Esophagus (tissue), 2 donors: ENCODE data around the gene TMSB4X. TPM values are rescaled to one million over a fixed set of nuclear protein-coding genes. Genes with fewer than 3 reads are reported as not detected.
"Not testable (repeated sequence)": the region's sequence is repeated elsewhere in the genome, so short reads cannot be mapped to it uniquely, and the experiment has no call there.

Experiments
- H3K27ac ChIP-seq, 2 donors: one replicate each; pipeline ENCODE4 v1.5.1; 2013; ENCODE audit warnings: low read depth in 2 of 2, mild to moderate bottlenecking in 2 of 2, inconsistent platforms in 1 of 2, low read length in 1 of 2, moderate library complexity in 1 of 2
- H3K27me3 ChIP-seq, 2 donors: one replicate each; pipeline ENCODE4 v1.6.1; 2013; ENCODE audit warnings: low read length in 2 of 2, control low read depth in 1 of 2, mild to moderate bottlenecking in 1 of 2; ENCODE audit not compliant: insufficient read depth in 2 of 2, control insufficient read depth in 1 of 2
- H3K36me3 ChIP-seq, 2 donors: one replicate each; pipeline ENCODE4 v1.6.1; 2013; ENCODE audit warnings: low read length in 1 of 2; ENCODE audit not compliant: control insufficient read depth in 2 of 2, insufficient read depth in 2 of 2
- H3K4me1 ChIP-seq, 2 donors: one replicate each; pipeline ENCODE4 v1.6.1; 2013; ENCODE audit warnings: low read length in 1 of 2; ENCODE audit not compliant: control insufficient read depth in 2 of 2, insufficient read depth in 2 of 2
- H3K4me3 ChIP-seq, 2 donors: one replicate each; pipeline ENCODE4 v1.5.1; 2013; ENCODE audit warnings: low read length in 2 of 2, mild to moderate bottlenecking in 2 of 2, low read depth in 1 of 2, moderate library complexity in 1 of 2
- H3K9me3 ChIP-seq, 2 donors: one replicate each; pipeline ENCODE4 v1.6.1; 2013; ENCODE audit warnings: mild to moderate bottlenecking in 2 of 2, low read depth in 1 of 2, low read length in 1 of 2, moderate library complexity in 1 of 2; ENCODE audit not compliant: control insufficient read depth in 2 of 2, insufficient read depth in 1 of 2
- WGBS, 2 donors: extraction: QIAGEN DNeasy Blood & Tissue Kit; methylation state at CpG; one replicate each; pipeline ENCODE4 v1.1.7; 2013; 5-methylcytosine and 5-hydroxymethylcytosine counted together
- polyA plus RNA-seq, 2 donors: library from polyadenylated mRNA; stranded (reverse); fragments of 200-250 nt; gene quantifications; one replicate each; pipeline ENCODE4 v1.2.3, GENCODE V29; 2013
- donor health status: healthy with polysubstance abuse.
- donor health status: Bipolar disorder and iron deficiency.

TMSB4X gene
- polyA plus RNA-seq, 2 donors: 1,322 to 1,747 TPM

DNA sequence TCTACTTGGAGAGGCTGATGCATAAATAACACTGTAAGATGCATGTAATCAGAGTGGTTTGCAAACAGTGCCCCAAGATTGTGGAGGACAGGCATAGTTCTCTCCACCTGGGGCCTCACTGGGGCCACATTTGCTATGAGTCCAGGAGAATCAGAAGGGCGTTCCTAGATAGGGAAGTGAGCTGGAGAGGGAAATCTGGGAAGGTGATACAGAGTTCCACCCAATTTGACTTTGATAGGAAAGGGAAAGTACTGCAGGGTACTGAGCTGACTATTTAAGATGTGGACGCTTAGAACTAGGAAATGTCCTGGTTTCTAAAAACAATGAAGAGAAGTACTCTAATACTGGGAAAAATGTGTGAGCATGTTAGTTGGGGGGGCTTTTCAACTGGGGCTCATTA lies 35.6 kb downstream of the TMSB4X start:
- Histone ChIP-seq H3K27me3 (no peaks in the 10 kb centered on the region), H3K4me1 (peaks cover 2 to 3% of the 10 kb centered on the region in 2 donors), H3K36me3 (no peaks in the 10 kb centered on the region), H3K9me3 (no peaks in the 10 kb centered on the region), H3K4me3 (no peak overlapping the region), H3K27ac (no peak overlapping the region)
- WGBS, 2 donors: 63 to 91% methylated on average over 2 of the region's 2 CpGs

DNA sequence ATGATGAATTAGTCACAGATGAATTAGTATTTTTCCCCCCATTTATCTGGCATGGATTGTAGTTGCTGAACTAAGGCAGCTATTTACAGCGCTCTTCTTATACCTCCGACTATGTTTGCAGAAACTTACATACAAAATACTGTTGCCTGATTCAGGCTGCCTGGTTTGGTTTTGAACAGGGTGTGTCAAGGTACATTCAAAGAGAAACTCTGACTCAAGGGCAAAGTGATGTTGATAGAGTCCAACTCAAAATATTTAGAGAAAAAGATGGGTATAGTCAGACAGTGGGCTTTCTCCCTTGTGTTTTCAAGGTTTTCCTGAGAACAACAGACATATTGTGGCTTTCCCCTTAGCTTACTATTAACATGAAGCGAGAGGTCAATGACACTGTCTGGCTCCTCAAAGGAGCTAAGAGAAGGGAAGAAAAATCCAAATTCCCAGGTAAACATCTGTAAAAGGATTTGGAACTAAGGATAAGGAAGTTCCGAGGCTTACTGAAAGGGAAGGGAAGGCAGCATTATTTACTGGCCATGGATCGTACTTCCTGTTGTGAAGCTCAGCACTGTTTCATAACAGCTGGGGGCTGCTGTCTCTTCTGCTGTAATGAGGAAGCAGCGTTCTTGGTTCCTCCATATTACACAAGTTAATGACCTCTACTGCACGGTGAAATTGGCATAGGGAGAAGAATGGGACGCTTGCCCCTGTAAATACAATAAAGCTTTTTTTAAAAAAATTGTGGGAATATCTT lies 38.6 kb downstream of the TMSB4X start:
- Histone ChIP-seq H3K4me3 (no peak overlapping the region), H3K36me3 (no peaks in the 10 kb centered on the region), H3K4me1 (no peaks in the 10 kb centered on the region), H3K27ac (no peak overlapping the region), H3K27me3 (no peaks in the 10 kb centered on the region), H3K9me3 (no peaks in the 10 kb centered on the region)
- WGBS, 2 donors: 46 to 55% methylated on average over 8 of the region's 8 CpGs

DNA sequence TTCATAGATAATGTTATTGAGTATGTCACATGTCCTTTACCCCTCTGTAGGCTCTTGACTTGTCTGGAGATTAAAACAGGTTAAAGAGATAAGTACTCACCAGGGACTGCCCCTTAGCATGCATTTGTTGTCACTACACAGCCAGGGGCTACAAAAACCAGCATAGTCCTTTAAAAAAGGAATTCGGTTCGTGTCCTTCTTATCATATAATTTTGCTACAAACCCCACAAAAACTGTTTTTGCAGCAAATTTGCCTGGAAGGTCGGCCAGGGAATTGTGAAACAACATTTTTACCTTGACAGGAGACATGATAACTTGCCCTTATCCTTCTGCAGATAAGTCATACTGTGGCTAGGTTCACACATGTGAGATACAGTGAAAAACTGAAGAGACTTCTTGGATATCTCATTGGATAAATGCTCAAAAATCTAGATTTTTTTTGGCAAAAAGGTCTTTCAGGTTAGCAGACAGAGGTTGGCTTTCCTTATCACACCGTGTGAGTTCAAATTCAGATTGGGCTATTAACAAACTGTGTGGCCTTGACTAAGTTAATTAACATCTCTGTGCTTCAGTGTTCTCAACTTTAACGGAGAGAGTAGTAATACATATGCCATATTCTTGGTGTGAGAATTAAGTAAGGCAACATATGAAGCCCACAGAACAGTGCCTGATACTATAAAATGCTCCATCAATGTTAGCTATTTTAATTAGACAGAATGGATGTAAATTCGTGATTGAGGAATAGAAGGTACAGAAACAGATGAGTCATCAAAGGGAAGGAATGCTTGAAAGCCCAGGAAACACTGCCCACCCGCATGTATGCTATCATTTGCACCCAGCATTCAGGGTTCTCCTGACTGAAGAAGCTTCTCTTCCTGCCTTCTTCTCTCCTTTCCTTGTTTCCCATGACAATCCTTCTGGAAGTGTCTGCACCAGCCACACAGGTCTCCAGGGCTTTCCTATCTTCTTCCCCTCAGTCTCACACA lies 39.5 kb downstream of the TMSB4X start:
- Histone ChIP-seq H3K27me3 (no peaks in the 10 kb centered on the region), H3K9me3 (no peaks in the 10 kb centered on the region), H3K36me3 (no peaks in the 10 kb centered on the region), H3K4me1 (no peaks in the 10 kb centered on the region), H3K4me3 (no peak overlapping the region), H3K27ac (no peak overlapping the region)
- 50 to 70% methylated on average over 7 of the region's 7 CpGs for WGBS, 2 donors

DNA sequence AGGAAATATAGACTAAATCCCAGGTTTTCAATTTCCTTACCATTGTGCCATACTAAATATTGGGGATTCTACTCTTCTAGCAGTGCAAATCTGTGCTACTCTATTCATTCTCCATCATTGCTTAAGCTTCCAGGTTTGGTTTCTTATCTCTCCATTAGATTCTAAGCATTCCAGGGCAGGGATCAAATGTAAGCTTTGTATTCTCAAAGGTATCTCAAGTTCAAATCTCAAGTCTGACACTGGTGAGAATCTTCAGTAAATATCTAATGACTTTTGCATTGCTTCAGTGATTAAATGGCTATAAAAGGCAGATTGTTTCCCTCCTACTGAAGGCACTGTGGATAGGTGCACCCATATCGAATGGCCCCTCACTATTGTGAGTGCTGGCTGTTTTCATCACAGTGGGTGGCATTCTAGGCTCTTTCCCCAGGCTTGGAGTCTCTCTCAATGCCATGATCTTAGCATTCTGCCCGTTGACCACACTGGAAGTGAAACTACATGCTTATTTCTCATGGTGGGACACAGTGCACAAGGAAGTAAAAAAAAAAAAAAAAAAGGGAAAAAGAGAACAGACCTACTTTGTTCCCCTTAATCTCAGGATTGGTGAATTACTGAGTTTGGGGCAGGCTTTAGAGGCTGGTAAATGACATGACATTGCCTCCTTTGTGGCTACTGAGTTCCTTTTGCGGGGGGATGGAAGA lies 40.8 kb downstream of the TMSB4X start:
- no peaks in the 10 kb centered on the region for H3K36me3 ChIP-seq
- H3K4me3 ChIP-seq: no peak overlapping the region
- no peaks in the 10 kb centered on the region for H3K9me3 ChIP-seq
- H3K27me3 ChIP-seq: no peaks in the 10 kb centered on the region
- H3K4me1 ChIP-seq: no peaks in the 10 kb centered on the region
- H3K27ac ChIP-seq: no peak overlapping the region
- WGBS, 2 donors: 75 to 79% methylated on average over 3 of the region's 3 CpGs

DNA sequence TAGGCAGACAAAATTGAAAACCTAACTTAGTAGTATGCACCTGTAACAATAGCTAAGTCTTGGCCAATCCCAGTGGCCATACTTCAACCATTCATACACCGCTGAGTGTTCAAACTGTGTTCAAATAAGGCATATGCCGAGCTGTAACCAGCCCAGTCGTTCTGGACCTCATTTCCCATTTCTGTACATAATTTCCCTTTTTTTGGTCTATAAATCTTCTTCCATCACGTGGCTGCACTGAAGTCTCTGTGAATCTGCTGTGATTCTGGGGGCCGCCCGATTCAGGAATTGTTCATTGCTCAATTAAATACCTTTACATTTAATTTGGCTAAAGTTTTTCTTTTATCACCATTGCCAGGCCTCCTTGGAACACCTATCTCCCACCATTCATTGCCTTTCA lies 41.8 kb downstream of the TMSB4X start:
- WGBS, 2 donors: 76 to 90% methylated on average over 6 of the region's 6 CpGs
- not testable (repeated sequence) for H3K27ac ChIP-seq, H3K36me3 ChIP-seq

DNA sequence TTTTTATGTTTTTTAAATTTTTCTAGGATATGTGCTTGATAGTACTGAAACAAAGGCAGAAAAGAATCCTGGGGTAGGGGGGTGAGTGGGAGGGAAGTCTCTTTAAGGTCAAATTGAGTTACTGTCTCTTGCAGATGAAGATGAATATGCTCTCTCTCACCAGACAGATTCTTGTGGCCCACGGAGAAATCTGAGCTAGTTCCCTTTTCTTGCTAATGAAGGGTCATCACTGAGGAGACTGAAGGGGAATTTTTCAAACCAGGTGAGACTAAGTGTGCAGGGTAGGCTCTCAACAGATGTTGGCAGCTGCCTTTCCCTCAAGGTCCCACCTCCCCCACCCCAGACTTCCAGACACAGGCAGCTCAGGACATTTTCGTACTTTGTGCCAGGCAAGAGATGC lies 48.0 kb downstream of the TMSB4X start:
- H3K4me3 ChIP-seq: no peak overlapping the region
- H3K27me3 ChIP-seq: peaks cover 0 to 3% of the 10 kb centered on the region in 2 donors
- H3K27ac ChIP-seq: no peak overlapping the region
- H3K4me1 ChIP-seq: no peaks in the 10 kb centered on the region
- 50 to 72% methylated on average over 2 of the region's 2 CpGs for WGBS, 2 donors
- H3K36me3 ChIP-seq: no peaks in the 10 kb centered on the region
- no peaks in the 10 kb centered on the region for H3K9me3 ChIP-seq

More for the DNA sequence above, 41.8 kb downstream of the TMSB4X start:
- not testable (repeated sequence) for H3K4me3 ChIP-seq, H3K27me3 ChIP-seq, H3K4me1 ChIP-seq, H3K9me3 ChIP-seq

DNA sequence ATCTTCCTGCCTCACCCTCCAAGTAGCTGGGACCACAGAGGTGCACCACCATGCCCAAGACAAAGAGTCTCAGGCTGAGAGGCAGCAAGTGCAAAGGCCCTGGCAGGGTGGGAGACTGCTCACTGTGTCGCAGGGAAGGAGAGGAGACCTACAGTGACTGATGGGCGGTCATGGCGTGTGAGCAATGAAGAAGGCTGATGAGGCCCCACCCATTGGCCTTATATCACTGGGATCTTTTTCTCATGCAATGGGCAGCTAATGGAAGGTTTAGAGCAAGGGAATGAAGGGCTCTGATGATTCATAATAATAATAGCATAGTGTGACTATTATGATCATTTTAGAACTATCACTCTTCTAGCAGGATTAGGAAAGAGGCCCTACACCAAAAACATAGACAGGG lies 48.7 kb downstream of the TMSB4X start:
- Histone ChIP-seq H3K9me3 (no peaks in the 10 kb centered on the region), H3K4me1 (no peaks in the 10 kb centered on the region), H3K27me3 (peaks cover 0 to 3% of the 10 kb centered on the region in 2 donors), H3K36me3 (no peaks in the 10 kb centered on the region), H3K4me3 (no peak overlapping the region), H3K27ac (no peak overlapping the region)
- WGBS, 2 donors: 91 to 98% methylated on average over 3 of the region's 3 CpGs

- Histone ChIP-seq H3K27ac (no peak overlapping the region), H3K27me3 (peaks cover 0 to 3% of the 10 kb centered on the region in 2 donors), H3K4me3 (no peak overlapping the region), H3K9me3 (no peaks in the 10 kb centered on the region), H3K4me1 (no peaks in the 10 kb centered on the region), H3K36me3 (no peaks in the 10 kb centered on the region)
- 68 to 86% methylated on average over 4 of the region's 4 CpGs for WGBS, 2 donors
These were observed 49.1 kb downstream of the TMSB4X start for GRCh38 chrX:13023979-13024378.

DNA sequence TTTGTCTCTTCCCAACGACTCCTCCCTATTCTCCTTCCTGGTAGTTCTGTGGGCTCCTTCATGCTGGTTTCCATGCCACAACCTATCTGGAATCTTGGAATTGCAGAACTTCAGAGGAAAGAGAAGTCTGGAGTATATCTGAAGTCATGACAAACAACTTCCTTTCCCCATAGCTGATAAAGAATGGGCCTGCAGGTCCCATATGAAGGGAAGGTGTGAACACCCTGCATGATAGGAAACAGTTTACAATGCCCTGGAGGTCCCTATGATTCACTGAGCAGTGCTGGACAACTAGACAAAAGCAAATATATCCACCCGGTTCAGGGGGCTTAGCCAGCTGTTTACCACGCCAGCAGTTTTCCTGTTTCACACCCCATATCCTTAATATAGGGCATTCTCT lies 50.1 kb downstream of the TMSB4X start:
- Histone ChIP-seq H3K4me3 (no peak overlapping the region), H3K9me3 (no peaks in the 10 kb centered on the region), H3K27ac (no peak overlapping the region), H3K36me3 (no peaks in the 10 kb centered on the region), H3K27me3 (peaks cover 0 to 3% of the 10 kb centered on the region in 2 donors), H3K4me1 (no peaks in the 10 kb centered on the region)
- 65 to 82% methylated on average over 3 of the region's 3 CpGs for WGBS, 2 donors
